ACC112 (cell line): Measurements from ENCODE around the gene ERN1.
"Not testable (repeated sequence)": the region's sequence is repeated elsewhere in the genome, so short reads cannot be mapped to it uniquely, and the experiment has no call there.

Experiments
- H2AFZ ChIP-seq: fragments of 200-600 bp; sonication (generic); one replicate; pipeline ENCODE4 v1.6.0; 2017; ENCODE audit warnings: antibody characterized with exemption, low read length; ENCODE audit not compliant: unreplicated experiment
- H3K27ac ChIP-seq: fragments of 200-600 bp; sonication (generic); 2 replicates; pipeline ENCODE4 v1.5.1; 2014; ENCODE audit warnings: low read depth, mild to moderate bottlenecking, antibody characterized with exemption, low read length, moderate library complexity
- H3K27me3 ChIP-seq: fragments of 200-600 bp; sonication (generic); 2 replicates; pipeline ENCODE4 v1.6.1; 2014; ENCODE audit warnings: mild to moderate bottlenecking, antibody characterized with exemption, low read length, moderate library complexity, mixed read lengths; ENCODE audit not compliant: insufficient read depth
- H3K36me3 ChIP-seq: fragments of 200-600 bp; sonication (generic); 2 replicates; pipeline ENCODE4 v1.6.1; 2016; ENCODE audit warnings: mild to moderate bottlenecking, antibody characterized with exemption, low read length, moderate library complexity, mixed read lengths; ENCODE audit not compliant: insufficient read depth
- H3K4me1 ChIP-seq: fragments of 200-600 bp; sonication (generic); one replicate; pipeline ENCODE4 v1.6.1; 2016; ENCODE audit warnings: low read length, mixed read lengths; ENCODE audit not compliant: insufficient read depth, unreplicated experiment, control insufficient read depth
- H3K4me3 ChIP-seq: fragments of 200-600 bp; sonication (generic); 2 replicates; pipeline ENCODE4 v1.5.1; 2014; ENCODE audit warnings: mild to moderate bottlenecking, low read depth, low read length
- H3K79me2 ChIP-seq: fragments of 200-600 bp; sonication (generic); one replicate; pipeline ENCODE4 v1.6.0; 2016; ENCODE audit warnings: low read length; ENCODE audit not compliant: control insufficient read depth, unreplicated experiment, insufficient read depth

The ERN1 gene

DNA sequence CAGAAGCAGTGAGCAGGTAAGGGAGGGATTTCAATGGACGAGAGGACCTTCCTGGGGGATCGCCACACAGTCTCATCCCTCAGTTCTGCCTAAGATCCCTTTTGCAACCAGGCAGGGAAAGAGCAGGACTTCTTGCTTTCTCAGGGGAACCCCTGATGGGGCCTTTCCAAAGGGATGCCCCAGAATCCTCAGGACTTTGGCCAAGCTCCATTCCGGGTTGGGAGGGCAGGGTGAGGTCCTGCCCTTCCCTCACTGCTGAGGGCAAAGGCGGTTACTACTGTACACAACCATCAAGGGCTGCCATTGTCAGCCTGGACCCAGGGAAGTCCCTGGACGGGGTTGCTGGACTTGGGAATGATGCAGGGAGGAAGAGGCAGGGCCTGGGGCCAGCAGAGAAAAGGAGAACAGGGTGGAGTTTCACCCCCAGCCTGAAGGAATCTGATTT, 122.1 kb downstream of the ERN1 start:
- no peaks in the 10 kb centered on the region for H3K79me2 ChIP-seq
- H3K27me3 ChIP-seq, result no peaks in the 10 kb centered on the region
- H3K4me3 ChIP-seq, result no peak overlapping the region
- no peaks in the 10 kb centered on the region for H3K36me3 ChIP-seq
- H2AFZ ChIP-seq, result peak overlapping the region; percentile 85
- peaks cover 49% of the 10 kb centered on the region for H3K4me1 ChIP-seq
- H3K27ac ChIP-seq, result no peak overlapping the region

GRCh38 chr17:64007089-64007837, 122.7 kb downstream of the ERN1 start:
- H3K4me3 ChIP-seq, result not testable (repeated sequence)

DNA sequence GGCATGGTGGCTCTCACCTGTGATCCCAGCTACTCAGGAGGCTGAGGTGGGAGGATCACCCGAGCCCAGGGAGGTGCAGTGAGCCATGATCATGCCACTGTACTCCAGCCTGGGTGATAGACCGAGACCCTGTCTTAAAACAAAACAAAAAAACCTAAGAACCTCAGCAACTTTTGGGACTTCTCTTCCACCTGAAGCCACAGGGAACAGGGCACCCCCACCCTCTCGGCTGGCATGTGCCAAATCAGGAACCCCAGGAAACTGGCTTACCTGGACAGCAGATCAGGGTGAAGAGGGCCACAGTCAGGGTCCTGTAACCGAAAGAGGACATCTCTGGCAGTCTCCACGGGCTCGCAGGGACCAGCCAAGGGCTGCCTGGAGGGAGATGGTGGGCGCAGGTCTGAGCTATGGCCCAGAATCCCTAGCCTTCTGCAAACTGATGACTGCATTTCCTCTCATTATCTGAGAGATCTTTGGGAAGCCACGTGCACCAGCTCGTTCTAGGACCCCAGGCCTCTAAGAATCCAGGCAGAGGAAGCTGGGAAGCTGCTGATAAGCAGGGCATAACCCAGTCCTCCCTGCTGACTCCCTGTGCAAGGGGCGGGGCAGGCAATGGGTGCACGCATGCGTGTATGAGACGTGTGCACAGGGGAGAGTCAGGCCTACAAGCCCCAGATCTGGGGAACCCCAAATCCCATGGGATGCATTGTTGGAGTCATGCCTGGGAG, 123.4 kb downstream of the ERN1 start:
- Histone ChIP-seq H3K79me2 (no peaks in the 10 kb centered on the region), H3K4me1 (peaks cover 57% of the 10 kb centered on the region), H3K4me3 (peak overlapping the region; percentile 58), H3K36me3 (no peaks in the 10 kb centered on the region), H3K27me3 (no peaks in the 10 kb centered on the region), H3K27ac (no peak overlapping the region), H2AFZ (no peak overlapping the region)

More at GRCh38 chr17:64007089-64007837, 122.7 kb downstream of the ERN1 start:
- H3K27ac ChIP-seq, H3K79me2 ChIP-seq, H3K27me3 ChIP-seq, H3K36me3 ChIP-seq: not testable (repeated sequence)
- H2AFZ ChIP-seq, result peak overlapping the region; percentile 85
- peaks cover 50% of the 10 kb centered on the region for H3K4me1 ChIP-seq

DNA sequence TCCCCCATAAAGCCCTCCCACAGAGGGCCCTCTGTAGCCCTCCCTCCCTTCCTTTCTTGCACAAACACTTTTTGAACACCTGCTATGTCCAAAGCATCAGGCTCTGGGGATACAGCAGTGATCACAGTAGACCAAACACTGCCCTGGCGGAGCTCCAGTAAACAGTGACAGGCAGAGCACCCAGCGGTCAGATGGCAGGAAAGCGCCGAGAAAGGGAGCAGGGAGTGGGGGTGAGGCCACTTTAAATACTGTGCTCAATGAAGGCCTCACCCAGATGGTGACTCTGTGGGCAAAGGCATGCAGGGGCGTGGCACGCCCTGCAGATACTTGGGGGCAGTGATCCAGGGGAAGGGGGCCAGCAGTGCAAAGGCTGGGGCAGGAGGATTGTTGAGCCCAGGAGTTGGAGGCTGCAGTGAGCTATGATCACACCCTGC, 124.2 kb downstream of the ERN1 start:
- H3K4me1 ChIP-seq, result peaks cover 59% of the 10 kb centered on the region
- H2AFZ ChIP-seq, result no peak overlapping the region
- H3K27ac ChIP-seq, result no peak overlapping the region
- H3K4me3 ChIP-seq, result peak overlapping the region; percentile 44; the same call in 1 of the 2 replicates
- H3K36me3 ChIP-seq, result no peaks in the 10 kb centered on the region
- no peaks in the 10 kb centered on the region for H3K79me2 ChIP-seq
- H3K27me3 ChIP-seq, result no peaks in the 10 kb centered on the region

DNA sequence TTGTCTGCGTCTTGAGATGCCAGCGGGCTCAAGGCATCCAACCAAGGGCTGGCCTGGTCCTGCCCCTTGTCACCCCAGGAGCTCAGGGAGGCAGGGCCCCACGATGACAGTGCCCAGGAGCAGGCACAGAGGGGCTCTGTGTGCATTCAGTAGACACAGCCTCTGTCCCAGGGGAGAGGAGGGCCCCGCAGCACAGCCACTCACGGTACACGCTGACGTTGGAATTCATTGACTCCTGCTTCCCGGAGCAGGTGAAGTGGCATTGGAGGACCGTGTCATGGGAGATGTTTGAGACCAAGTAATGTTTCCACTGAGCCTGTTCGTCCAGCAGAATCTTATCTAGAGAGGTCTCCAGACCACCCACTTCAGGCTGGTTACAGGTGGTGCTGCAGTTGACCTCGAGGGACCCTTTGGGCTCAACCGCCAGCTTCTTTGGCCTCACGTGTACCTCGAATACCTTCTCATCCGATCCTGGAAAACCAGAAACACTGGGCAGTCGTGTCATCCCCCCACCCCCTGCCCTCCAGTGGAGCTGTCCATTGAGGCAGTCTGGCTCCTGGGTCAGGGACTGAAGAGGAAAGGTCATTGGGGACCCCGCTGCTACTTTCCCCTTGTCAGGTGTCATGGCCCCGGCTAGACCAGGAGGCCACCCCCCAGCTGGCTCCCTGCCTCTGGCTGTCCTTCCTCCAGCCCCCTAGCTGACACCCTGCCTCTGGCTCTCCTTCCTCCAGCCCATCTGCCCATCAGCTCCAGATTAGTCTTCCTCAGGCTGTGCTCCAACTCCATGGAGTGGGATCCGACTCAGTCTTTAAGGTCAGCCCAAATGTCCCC, 124.8 kb downstream of the ERN1 start:
- no peak overlapping the region for H3K27ac ChIP-seq
- peak overlapping the region; percentile 44; the same call in 1 of the 2 replicates for H3K4me3 ChIP-seq
- H3K4me1 ChIP-seq, result peaks cover 57% of the 10 kb centered on the region
- no peaks in the 10 kb centered on the region for H3K79me2 ChIP-seq
- no peaks in the 10 kb centered on the region for H3K27me3 ChIP-seq
- H2AFZ ChIP-seq, result no peak overlapping the region
- no peaks in the 10 kb centered on the region for H3K36me3 ChIP-seq

DNA sequence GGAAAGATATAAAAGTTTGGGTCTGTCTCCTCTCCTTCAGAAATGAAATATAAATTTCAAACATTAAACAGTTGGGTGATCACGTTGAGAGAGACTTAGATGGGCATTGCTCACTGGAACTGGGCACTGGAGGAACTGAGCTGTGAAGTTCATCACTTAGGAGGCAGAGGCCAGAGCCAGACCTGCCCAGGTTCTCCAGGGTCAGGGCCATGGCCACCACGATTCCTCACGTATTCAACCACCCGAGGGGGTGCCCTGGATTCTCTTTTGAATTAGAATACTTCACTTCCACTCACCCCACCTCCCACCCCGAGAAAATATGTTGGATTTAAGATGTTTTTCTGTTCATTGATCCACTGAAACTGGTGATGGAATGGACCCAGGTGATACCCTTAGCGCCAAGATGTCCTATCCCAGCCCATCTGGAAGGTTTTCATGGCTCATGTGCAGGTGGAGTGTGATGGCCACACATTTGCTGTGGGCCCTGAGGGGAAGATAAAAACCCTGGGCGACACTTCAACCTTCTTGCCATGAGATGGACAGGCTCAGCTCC, 125.7 kb downstream of the ERN1 start:
- Histone ChIP-seq H2AFZ (no peak overlapping the region), H3K27ac (no peak overlapping the region), H3K4me1 (peaks cover 49% of the 10 kb centered on the region), H3K36me3 (no peaks in the 10 kb centered on the region), H3K27me3 (no peaks in the 10 kb centered on the region), H3K4me3 (no peak overlapping the region), H3K79me2 (no peaks in the 10 kb centered on the region)

DNA sequence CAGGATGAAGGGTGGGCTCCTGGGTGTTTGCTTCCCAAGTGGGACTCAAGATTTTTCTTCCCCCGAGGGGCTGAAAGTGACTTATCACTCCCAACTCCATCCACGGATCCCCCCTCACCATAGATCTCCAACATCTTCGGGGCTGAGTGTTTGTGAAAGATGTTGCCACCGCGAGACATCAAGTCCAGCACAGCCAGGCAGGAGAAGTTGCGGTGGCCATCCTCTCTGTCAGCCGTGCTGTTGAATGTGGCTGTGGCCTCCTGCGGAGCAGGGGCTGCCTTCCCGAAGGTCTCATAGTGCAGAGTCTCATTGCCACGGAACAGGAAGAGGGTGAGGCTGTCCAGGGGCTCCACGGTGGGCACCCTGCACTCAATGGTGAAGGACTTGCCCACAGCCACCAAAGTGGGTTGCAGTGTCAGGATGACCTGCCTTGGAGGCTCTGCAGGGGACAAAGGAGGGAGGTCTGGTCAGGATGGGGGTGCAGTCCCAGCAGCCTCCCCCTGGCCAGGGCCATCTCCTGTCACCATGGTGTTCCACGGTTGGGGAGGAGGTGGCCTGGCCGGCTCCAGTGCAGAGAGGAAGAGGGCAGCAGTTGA, 126.3 kb downstream of the ERN1 start:
- H3K4me3 ChIP-seq, result no peak overlapping the region
- H3K79me2 ChIP-seq, result no peaks in the 10 kb centered on the region
- no peak overlapping the region for H3K27ac ChIP-seq
- H2AFZ ChIP-seq, result no peak overlapping the region
- peaks cover 42% of the 10 kb centered on the region for H3K4me1 ChIP-seq
- no peaks in the 10 kb centered on the region for H3K27me3 ChIP-seq
- H3K36me3 ChIP-seq, result no peaks in the 10 kb centered on the region

- H3K27me3 ChIP-seq, result peaks cover 2% of the 10 kb centered on the region; the same call in 1 of the 2 replicates
- H3K79me2 ChIP-seq, result no peaks in the 10 kb centered on the region
- H3K36me3 ChIP-seq, result no peaks in the 10 kb centered on the region
- H3K4me3 ChIP-seq, result no peak overlapping the region
- H2AFZ ChIP-seq, result no peak overlapping the region
- no peak overlapping the region for H3K27ac ChIP-seq
- H3K4me1 ChIP-seq, result peaks cover 37% of the 10 kb centered on the region
Observed at GRCh38 chr17:64002658-64003525, 127.1 kb downstream of the ERN1 start.

GRCh38 chr17:64001763-64002529, 128.0 kb downstream of the ERN1 start:
- peak overlapping the region; percentile 55 for H3K27ac ChIP-seq
- no peak overlapping the region for H2AFZ ChIP-seq
- peaks cover 11% of the 10 kb centered on the region; the same call in 1 of the 2 replicates for H3K27me3 ChIP-seq
- no peaks in the 10 kb centered on the region for H3K79me2 ChIP-seq
- H3K36me3 ChIP-seq, result no peaks in the 10 kb centered on the region
- no peak overlapping the region for H3K4me3 ChIP-seq
- peaks cover 29% of the 10 kb centered on the region for H3K4me1 ChIP-seq
